Measurements from ENCODE around the gene UBTD1. TPM values are rescaled to one million over a fixed set of nuclear protein-coding genes. Genes with fewer than 3 reads are reported as not detected.

Gene UBTD1
- total RNA-seq, 1 donor from 2014 or later: 0.91 TPM

- peaks cover 47% of the 10 kb centered on the region for H3K4me1 Mint-ChIP-seq
- CTCF ChIA-PET: interaction anchor here (1.1 kb wide), 1 partner anchor 58 kb away, joined by 4 read pairs; no protein-coding TSS in a partner anchor
Observed at GRCh38 chr10:97494863-97495506, 3.7 kb upstream of the UBTD1 start.

GRCh38 chr10:97497572-97498075 is 1.1 kb upstream of the UBTD1 start:
- no peaks in the 10 kb centered on the region for H3K9me3 Mint-ChIP-seq
- peak; percentile 5 for ATAC-seq (ENCODE audit: low read depth)
- TF ChIP-seq CTCF (IDR thresholded peaks at IDR 0.05): no peak
- intact Hi-C loops (cut with micrococcal nuclease): loop anchor here (1.0 to 10.0 kb wide), 13 partner anchors 35 to 1840 kb away; partner anchors contain the start of genes ALDH18A1, ARHGAP19, AVPI1 and EXOSC1
- peaks cover 37% of the 10 kb centered on the region for H3K4me1 Mint-ChIP-seq
- H3K27me3 Mint-ChIP-seq: peaks cover 27% of the 10 kb centered on the region
- CTCF ChIA-PET: no interaction called here
- POLR2A ChIA-PET: interaction anchor here (0.6 kb wide), 1 partner anchor 141 kb away, joined by 3 read pairs; no protein-coding TSS in a partner anchor
- H3K27ac Mint-ChIP-seq: peak overlapping the region; percentile 96
- peak; percentile 48 for DNase-seq
- peaks cover 11% of the 10 kb centered on the region for H3K36me3 Mint-ChIP-seq (ENCODE audit: low read depth)
- peak overlapping the region; percentile 96 for H3K4me3 Mint-ChIP-seq

More at GRCh38 chr10:97494863-97495506, 3.7 kb upstream of the UBTD1 start:
- no peak for ATAC-seq (ENCODE audit: low read depth)
- Mint-ChIP-seq H3K9me3 (no peaks in the 10 kb centered on the region), H3K36me3 (ENCODE audit: low read depth) (peaks cover 13% of the 10 kb centered on the region), H3K4me3 (no peak overlapping the region), H3K27ac (no peak overlapping the region), H3K27me3 (peaks cover 3% of the 10 kb centered on the region)
- intact Hi-C loops (cut with micrococcal nuclease): loop anchor here (5.0 to 10.0 kb wide), 4 partner anchors 33 to 1838 kb away; partner anchors contain the start of genes ALDH18A1, R3HCC1L and ZFYVE27
- POLR2A ChIA-PET: no interaction called here
- DNase-seq: no peak
- TF ChIP-seq CTCF (IDR thresholded peaks at IDR 0.05): no peak

GRCh38 chr10:97498076-97498840 is 466 bp upstream of the UBTD1 start, which contains the start of gene MMS19:
Gene MMS19 (minus strand): TSS chr10:97498422. CDS start chr10:97498384, 38 bp downstream.
- no peak for TF ChIP-seq CTCF (IDR thresholded peaks at IDR 0.05)
- peak; percentile 100 for DNase-seq
- Mint-ChIP-seq H3K9me3 (no peaks in the 10 kb centered on the region), H3K27ac (peak within 1 kb of the TSS; percentile 96), H3K36me3 (ENCODE audit: low read depth) (peaks cover 9% of the 10 kb centered on the region), H3K4me1 (peaks cover 35% of the 10 kb centered on the region), H3K27me3 (peaks cover 30% of the 10 kb centered on the region), H3K4me3 (peak within 1 kb of the TSS; percentile 96)
- ChIA-PET POLR2A (interaction anchor here (1.0 to 1.4 kb wide), 2 partner anchors 164 to 1368 kb away, joined by 3 to 4 read pairs; partner anchors contain the start of genes FRAT2 and ZNF518A), CTCF (no interaction called here)
- peak; percentile 87 for ATAC-seq (ENCODE audit: low read depth)
- intact Hi-C loops (cut with micrococcal nuclease): loop anchor here (1.0 to 10.0 kb wide), 13 partner anchors 36 to 1841 kb away; partner anchors contain the start of genes ALDH18A1, ARHGAP19, AVPI1 and EXOSC1

- ChIA-PET POLR2A (interaction anchor here (0.6 to 1.4 kb wide), 2 partner anchors 100 to 165 kb away, joined by 3 to 4 read pairs; partner anchors contain the start of gene FRAT2), CTCF (no interaction called here)
- TF ChIP-seq CTCF (IDR thresholded peaks at IDR 0.05): no peak
- Mint-ChIP-seq H3K4me1 (peaks cover 31% of the 10 kb centered on the region), H3K9me3 (no peaks in the 10 kb centered on the region), H3K4me3 (peak overlapping the region; percentile 66), H3K27me3 (peaks cover 33% of the 10 kb centered on the region), H3K27ac (no peak overlapping the region), H3K36me3 (ENCODE audit: low read depth) (peaks cover 2% of the 10 kb centered on the region)
- no peak for ATAC-seq (ENCODE audit: low read depth)
- intact Hi-C loops (cut with micrococcal nuclease): loop anchor here (2.0 to 10.0 kb wide), 7 partner anchors 37 to 1842 kb away; partner anchors contain the start of genes ALDH18A1, MORN4, R3HCC1L and TM9SF3
- no peak for DNase-seq
Observed at GRCh38 chr10:97499561-97500296, 1.0 kb downstream of the UBTD1 start.

Data from activated B cell treated with CpG ODN at 0.5 μM for 24 hours (primary cell).